ENCODE data around the gene SCAF11.

GRCh38 chr12:45879363-45879895 lies 110.9 kb downstream of the SCAF11 start:
- TF ChIP-seq CTCF (IDR thresholded peaks at IDR 0.05; ENCODE audit: insufficient read depth, low read length, poor library complexity, severe bottlenecking) (no peak), EZH2phosphoT487 (conservative IDR thresholded peaks at IDR 0.05; ENCODE audit: low read length) (no peak)

Measured in SU-DHL-6 (cell line).